Epithelial cell of alveolus of lung (primary cell): Measurements from ENCODE around the gene RPEL1. TPM values are rescaled to one million over a fixed set of nuclear protein-coding genes. Genes with fewer than 3 reads are reported as not detected.

Source experiments
- total RNA-seq: library from RNA; depleted of rRNA; stranded (reverse); fragments of >200 nt; gene quantifications from 2 replicates; pipeline ENCODE4 v1.2.1, GENCODE V29; 2015

RPEL1 gene
- 0.13 TPM in 1 of 2 replicates, not detected in the other for total RNA-seq

GRCh38 chr10:103245587-103245986 is at the start of gene RPEL1:
RPEL1 (plus strand) TSS chr10:103245887; CDS start chr10:103245997, 110 bp downstream.

DNA sequence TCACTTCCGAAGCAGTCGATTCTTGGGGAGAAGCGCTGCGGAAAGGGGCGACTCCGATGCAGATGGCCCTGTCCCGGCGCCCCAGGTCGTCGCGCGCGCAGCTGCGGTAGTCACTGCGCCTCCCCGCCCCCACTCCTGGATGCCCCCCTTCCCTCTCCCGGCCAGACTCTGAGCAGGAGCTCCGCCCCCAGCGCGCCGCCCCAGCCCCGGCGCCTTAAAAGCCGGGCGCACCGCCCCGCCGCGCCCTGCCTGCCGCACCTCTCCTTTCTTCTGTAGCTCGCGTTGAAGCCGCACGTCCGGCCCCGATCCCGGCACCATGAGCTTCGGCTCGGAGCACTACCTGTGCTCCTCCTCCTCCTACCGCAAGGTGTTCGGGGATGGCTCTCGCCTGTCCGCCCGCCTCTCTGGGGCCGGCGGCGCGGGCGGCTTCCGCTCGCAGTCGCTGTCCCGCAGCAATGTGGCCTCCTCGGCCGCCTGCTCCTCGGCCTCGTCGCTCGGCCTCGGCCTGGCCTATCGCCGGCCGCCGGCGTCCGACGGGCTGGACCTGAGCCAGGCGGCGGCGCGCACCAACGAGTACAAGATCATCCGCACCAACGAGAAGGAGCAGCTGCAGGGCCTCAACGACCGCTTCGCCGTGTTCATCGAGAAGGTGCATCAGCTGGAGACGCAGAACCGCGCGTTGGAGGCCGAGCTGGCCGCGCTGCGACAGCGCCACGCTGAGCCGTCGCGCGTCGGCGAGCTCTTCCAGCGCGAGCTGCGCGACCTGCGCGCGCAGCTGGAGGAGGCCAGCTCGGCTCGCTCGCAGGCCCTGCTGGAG is 31.4 kb downstream of the RPEL1 start, which contains the start of gene INA:
INA (plus strand) TSS at position 243 of the 817 bp plus-strand sequence; CDS start at position 317, 74 bp downstream.

Other genes with a start within 250 kb of the RPEL1 start
- gene NT5C2, start 52.6 kb upstream of the RPEL1 start, total RNA-seq, result 28.3 and 42.6 TPM in 2 replicates
- gene INA, start 31.3 kb downstream of the RPEL1 start, total RNA-seq, result 1.1 and 3.4 TPM in 2 replicates
- 9.8 and 11.8 TPM in 2 replicates for gene PCGF6, start 105.3 kb downstream of the RPEL1 start, total RNA-seq
- gene TAF5, start 122.1 kb downstream of the RPEL1 start, total RNA-seq, result 3.3 and 4.4 TPM in 2 replicates
- gene ATP5MK, start 150.6 kb downstream of the RPEL1 start, total RNA-seq, result 211 and 238 TPM in 2 replicates
- gene PDCD11, start 150.7 kb downstream of the RPEL1 start, total RNA-seq, result 16.8 and 26.8 TPM in 2 replicates
- 20.2 and 23.6 TPM in 2 replicates for gene CALHM2, start 206.5 kb downstream of the RPEL1 start, total RNA-seq
- not detected in 2 replicates for gene CALHM1, start 213.0 kb downstream of the RPEL1 start, total RNA-seq
- not detected in 2 replicates for gene CALHM3, start 233.4 kb downstream of the RPEL1 start, total RNA-seq
- 0.13 TPM in 1 of 2 replicates, not detected in the other for gene NEURL1, start 247.8 kb downstream of the RPEL1 start, total RNA-seq